ENCODE measurements around the gene CNR2.
"Not testable (repeated sequence)": the region's sequence is repeated elsewhere in the genome, so short reads cannot be mapped to it uniquely, and the experiment has no call there.

CNR2 gene

GRCh38 chr1:23913212-23913880 is at the start of gene CNR2:
Gene CNR2 (minus strand): TSS chr1:23913362. CDS start chr1:23875617, 37,745 bp downstream.
- DNase-seq: no peak

- no peak for DNase-seq
Observed at GRCh38 chr1:23960291-23961020, 47.3 kb upstream of the CNR2 start.

- DNase-seq: peak; percentile 90
Observed at GRCh38 chr1:23959461-23960290, 46.5 kb upstream of the CNR2 start, which contains the start of gene PNRC2. Gene PNRC2 (plus strand): TSS chr1:23959828. CDS start chr1:23961458, 1,630 bp downstream.

GRCh38 chr1:23958810-23959460 is 45.8 kb upstream of the CNR2 start:
- DNase-seq: peak; percentile 80

GRCh38 chr1:23958040-23958809 is 45.1 kb upstream of the CNR2 start:
- not testable (repeated sequence) for DNase-seq

- peak; percentile 81 for DNase-seq
Observed at GRCh38 chr1:23957096-23957495, 43.9 kb upstream of the CNR2 start.

GRCh38 chr1:23953020-23953419 is 39.9 kb upstream of the CNR2 start:
- DNase-seq: no peak

- DNase-seq: no peak
Observed at GRCh38 chr1:23947366-23947765, 34.2 kb upstream of the CNR2 start.

GRCh38 chr1:23936481-23937176 is 23.5 kb upstream of the CNR2 start:
- no peak for DNase-seq

GRCh38 chr1:23931491-23931880 is 18.3 kb upstream of the CNR2 start:
- no peak for DNase-seq

GRCh38 chr1:23930861-23931490 is 17.8 kb upstream of the CNR2 start:
- no peak for DNase-seq

- no peak for DNase-seq
Observed at GRCh38 chr1:23930270-23930669, 17.1 kb upstream of the CNR2 start.

- DNase-seq: no peak
Observed at GRCh38 chr1:23928789-23929188, 15.6 kb upstream of the CNR2 start.

GRCh38 chr1:23927097-23927496 is 13.9 kb upstream of the CNR2 start:
- no peak for DNase-seq

GRCh38 chr1:23925279-23925678 is 12.1 kb upstream of the CNR2 start:
- no peak for DNase-seq

- DNase-seq: no peak
Observed at GRCh38 chr1:23924601-23925000, 11.4 kb upstream of the CNR2 start.

- DNase-seq: no peak
Observed at GRCh38 chr1:23923592-23924499, 10.7 kb upstream of the CNR2 start.

- DNase-seq: no peak
Observed at GRCh38 chr1:23922321-23922943, 9.3 kb upstream of the CNR2 start.
